ENCODE measurements around the gene DNMT3B.

GRCh38 chr20:32805721-32806120 is 43.5 kb downstream of the DNMT3B start:
- no peak for TF ChIP-seq EZH2 (IDR thresholded peaks at IDR 0.05; ENCODE audit: low read length, unreplicated experiment)
- TF ChIP-seq, protein P1, sequence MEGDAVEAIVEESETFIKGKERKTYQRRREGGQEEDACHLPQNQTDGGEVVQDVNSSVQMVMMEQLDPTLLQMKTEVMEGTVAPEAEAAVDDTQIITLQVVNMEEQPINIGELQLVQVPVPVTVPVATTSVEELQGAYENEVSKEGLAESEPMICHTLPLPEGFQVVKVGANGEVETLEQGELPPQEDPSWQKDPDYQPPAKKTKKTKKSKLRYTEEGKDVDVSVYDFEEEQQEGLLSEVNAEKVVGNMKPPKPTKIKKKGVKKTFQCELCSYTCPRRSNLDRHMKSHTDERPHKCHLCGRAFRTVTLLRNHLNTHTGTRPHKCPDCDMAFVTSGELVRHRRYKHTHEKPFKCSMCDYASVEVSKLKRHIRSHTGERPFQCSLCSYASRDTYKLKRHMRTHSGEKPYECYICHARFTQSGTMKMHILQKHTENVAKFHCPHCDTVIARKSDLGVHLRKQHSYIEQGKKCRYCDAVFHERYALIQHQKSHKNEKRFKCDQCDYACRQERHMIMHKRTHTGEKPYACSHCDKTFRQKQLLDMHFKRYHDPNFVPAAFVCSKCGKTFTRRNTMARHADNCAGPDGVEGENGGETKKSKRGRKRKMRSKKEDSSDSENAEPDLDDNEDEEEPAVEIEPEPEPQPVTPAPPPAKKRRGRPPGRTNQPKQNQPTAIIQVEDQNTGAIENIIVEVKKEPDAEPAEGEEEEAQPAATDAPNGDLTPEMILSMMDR (conservative IDR thresholded peaks at IDR 0.05; ENCODE audit: low read depth, low read length) = no peak
- TF ChIP-seq EZH2phosphoT487 (IDR thresholded peaks at IDR 0.05; ENCODE audit: borderline replicate concordance, low read length) = no peak
